GM12875 (cell line): Measurements from ENCODE around the gene ATP6AP1.
A peak's percentile ranks its signal among the peaks of the same experiment; 100 is the strongest.

Experiments
- H3K4me3 ChIP-seq: one replicate; pipeline ENCODE4 v1.5.1; 2011; ENCODE audit warnings: low read depth, low read length, control low read depth
- CTCF ChIP-seq: IDR thresholded peaks from 2 replicates; pipeline ENCODE4 v1.5.1; 2011; ENCODE audit warnings: low read depth, mild to moderate bottlenecking, control low read depth, inconsistent platforms, low read length, moderate library complexity, borderline replicate concordance; ENCODE audit not compliant: insufficient read depth

The ATP6AP1 gene

GRCh38 chrX:154439841-154440240, 11.4 kb downstream of the ATP6AP1 start:
- no peak overlapping the region for H3K4me3 ChIP-seq
- TF ChIP-seq CTCF = no peak

- TF ChIP-seq CTCF = no peak
- H3K4me3 ChIP-seq = no peak overlapping the region
These were observed 12.3 kb downstream of the ATP6AP1 start for GRCh38 chrX:154440623-154441357.

GRCh38 chrX:154441564-154441963, 13.1 kb downstream of the ATP6AP1 start:
- TF ChIP-seq CTCF = no peak
- no peak overlapping the region for H3K4me3 ChIP-seq

GRCh38 chrX:154441984-154442707, 13.7 kb downstream of the ATP6AP1 start:
- H3K4me3 ChIP-seq = no peak overlapping the region
- TF ChIP-seq CTCF = no peak

GRCh38 chrX:154443479-154443910, 15.0 kb downstream of the ATP6AP1 start:
- no peak for TF ChIP-seq CTCF
- peak overlapping the region; percentile 29 for H3K4me3 ChIP-seq

GRCh38 chrX:154443992-154444754, 15.7 kb downstream of the ATP6AP1 start, which contains the start of gene FAM50A:
TSS of gene FAM50A (plus strand) at chrX:154444141. CDS start at chrX:154444236, 95 bp downstream.
- H3K4me3 ChIP-seq = peak within 1 kb of the TSS; percentile 73
- TF ChIP-seq CTCF = no peak
